ENCODE results near the gene RPSA. TPM values are rescaled to one million over a fixed set of nuclear protein-coding genes. Genes with fewer than 3 reads are reported as not detected.

The RPSA gene
- total and polyA plus RNA-seq, 9 of the 15 experiments (the other 6 are each of a cell fraction or from before 2014, with no cell fraction given) = 2,290 to 4,272 (median 2,730) TPM

DNA sequence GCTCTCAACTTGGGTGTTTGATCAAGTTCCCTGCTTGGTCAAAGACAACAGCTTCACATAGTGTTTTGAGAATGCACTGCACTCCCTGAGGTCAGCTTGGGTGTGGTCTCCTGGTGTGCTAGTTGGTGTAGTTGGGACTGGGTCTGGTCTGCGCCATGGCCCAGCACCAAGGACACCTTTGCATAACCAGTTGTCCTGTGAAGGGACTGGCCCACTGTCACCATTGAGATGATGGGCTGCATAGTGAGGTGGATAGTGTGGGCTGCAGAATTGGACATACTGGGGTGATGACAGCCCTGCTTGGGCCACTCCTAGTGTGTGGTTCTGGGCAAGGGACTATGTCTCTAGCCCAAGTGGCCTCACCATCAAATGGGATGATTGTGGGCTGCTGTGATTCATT, 9.5 kb downstream of the RPSA start:
- H3K79me2 ChIP-seq (ENCODE audit: control insufficient read depth, insufficient read depth, low read length) = peaks cover 4% of the 10 kb centered on the region; the same call in 1 of the 3 replicates
- H3K4me1 ChIP-seq (replicated peaks in 1 of 2; ENCODE audit: control insufficient read depth in 2 of 2, insufficient read depth in 2 of 2, low read length in 2 of 2) = no peaks in the 10 kb centered on the region; a peak in 2 of 5 replicates
- peaks cover 40% of the 10 kb centered on the region for H4K20me1 ChIP-seq (replicated peaks; ENCODE audit: control insufficient read depth, insufficient read depth, low read length)
- no peak for DNase-seq (ENCODE audit: extremely low read depth in 1 of 4, low spot score in 3 of 4)
- FAIRE-seq = no peak
- intact Hi-C loops (cut with micrococcal nuclease) (loop anchor here (2.0 kb wide), 1 partner anchor 33 kb away; no protein-coding TSS in a partner anchor), in situ Hi-C loops (cut with MboI) (loop anchor here (25.0 kb wide), 1 partner anchor 1046 kb away; the partner anchor contains the start of gene RPL14)
- no peaks in the 10 kb centered on the region for H3K9me3 ChIP-seq (replicated peaks; ENCODE audit: control insufficient read depth, insufficient read depth, low read depth, low read length)
- ATAC-seq = peak; percentile 13
- BruUV-seq (replicated peaks) = no TSS peak
- H2AFZ ChIP-seq (ENCODE audit: low read depth, low read length) = no peak overlapping the region
- H3K36me3 ChIP-seq (ENCODE audit: control insufficient read depth, insufficient read depth, low read length) = peaks cover 33% of the 10 kb centered on the region
- H3K9me1 ChIP-seq (ENCODE audit: control insufficient read depth, insufficient read depth, low read length) = no peaks in the 10 kb centered on the region
- 47% methylated on average over 1 of the region's 1 CpG for WGBS (ENCODE audit: insufficient coverage, low coverage, missing lambda C conversion rate)
- H3K27ac ChIP-seq (ENCODE audit: extremely low read depth, low read depth, low read length) = no peak overlapping the region
- no peak overlapping the region; a peak in 1 of 4 replicates for H3K9ac ChIP-seq (ENCODE audit: insufficient read depth in 1 of 2, low read depth in 2 of 2, low read length in 2 of 2)
- H3K27me3 ChIP-seq (ENCODE audit: control insufficient read depth in 2 of 2, insufficient read depth in 2 of 2, low read length in 2 of 2) = no peaks in the 10 kb centered on the region
- H3K4me2 ChIP-seq (ENCODE audit: insufficient read depth, low read length) = no peak overlapping the region
- no peak overlapping the region for H3K4me3 ChIP-seq
- ChIA-PET CTCF (ENCODE audit: low intra/inter-chr PET ratio) (no interaction called here), POLR2A (interaction anchor here (0.6 to 4.2 kb wide), 7 partner anchors 10 to 903 kb away, joined by 3 to 41 read pairs (median 4); partner anchors contain the start of gene RPSA)
- TF ChIP-seq ZC3H4 (CRISPR knock-in tag; IDR thresholded peaks at IDR 0.05; ENCODE audit: borderline replicate concordance) (no peak), CHD2 (IDR thresholded peaks at IDR 0.05; ENCODE audit: low read depth, low read length) (peak; percentile 37; the same call in 1 of the 2 replicates), CTBP1 (IDR thresholded peaks at IDR 0.05; ENCODE audit: borderline replicate concordance) (peak; percentile 28; the same call in 1 of the 2 replicates), SMARCE1 (IDR thresholded peaks at IDR 0.05) (no peak), ZNF668 (CRISPR knock-in tag; IDR thresholded peaks at IDR 0.05) (no peak), ZFP30 (CRISPR knock-in tag; IDR thresholded peaks at IDR 0.05; ENCODE audit: borderline replicate concordance) (no peak)
- TF ChIP-seq, protein P1, sequence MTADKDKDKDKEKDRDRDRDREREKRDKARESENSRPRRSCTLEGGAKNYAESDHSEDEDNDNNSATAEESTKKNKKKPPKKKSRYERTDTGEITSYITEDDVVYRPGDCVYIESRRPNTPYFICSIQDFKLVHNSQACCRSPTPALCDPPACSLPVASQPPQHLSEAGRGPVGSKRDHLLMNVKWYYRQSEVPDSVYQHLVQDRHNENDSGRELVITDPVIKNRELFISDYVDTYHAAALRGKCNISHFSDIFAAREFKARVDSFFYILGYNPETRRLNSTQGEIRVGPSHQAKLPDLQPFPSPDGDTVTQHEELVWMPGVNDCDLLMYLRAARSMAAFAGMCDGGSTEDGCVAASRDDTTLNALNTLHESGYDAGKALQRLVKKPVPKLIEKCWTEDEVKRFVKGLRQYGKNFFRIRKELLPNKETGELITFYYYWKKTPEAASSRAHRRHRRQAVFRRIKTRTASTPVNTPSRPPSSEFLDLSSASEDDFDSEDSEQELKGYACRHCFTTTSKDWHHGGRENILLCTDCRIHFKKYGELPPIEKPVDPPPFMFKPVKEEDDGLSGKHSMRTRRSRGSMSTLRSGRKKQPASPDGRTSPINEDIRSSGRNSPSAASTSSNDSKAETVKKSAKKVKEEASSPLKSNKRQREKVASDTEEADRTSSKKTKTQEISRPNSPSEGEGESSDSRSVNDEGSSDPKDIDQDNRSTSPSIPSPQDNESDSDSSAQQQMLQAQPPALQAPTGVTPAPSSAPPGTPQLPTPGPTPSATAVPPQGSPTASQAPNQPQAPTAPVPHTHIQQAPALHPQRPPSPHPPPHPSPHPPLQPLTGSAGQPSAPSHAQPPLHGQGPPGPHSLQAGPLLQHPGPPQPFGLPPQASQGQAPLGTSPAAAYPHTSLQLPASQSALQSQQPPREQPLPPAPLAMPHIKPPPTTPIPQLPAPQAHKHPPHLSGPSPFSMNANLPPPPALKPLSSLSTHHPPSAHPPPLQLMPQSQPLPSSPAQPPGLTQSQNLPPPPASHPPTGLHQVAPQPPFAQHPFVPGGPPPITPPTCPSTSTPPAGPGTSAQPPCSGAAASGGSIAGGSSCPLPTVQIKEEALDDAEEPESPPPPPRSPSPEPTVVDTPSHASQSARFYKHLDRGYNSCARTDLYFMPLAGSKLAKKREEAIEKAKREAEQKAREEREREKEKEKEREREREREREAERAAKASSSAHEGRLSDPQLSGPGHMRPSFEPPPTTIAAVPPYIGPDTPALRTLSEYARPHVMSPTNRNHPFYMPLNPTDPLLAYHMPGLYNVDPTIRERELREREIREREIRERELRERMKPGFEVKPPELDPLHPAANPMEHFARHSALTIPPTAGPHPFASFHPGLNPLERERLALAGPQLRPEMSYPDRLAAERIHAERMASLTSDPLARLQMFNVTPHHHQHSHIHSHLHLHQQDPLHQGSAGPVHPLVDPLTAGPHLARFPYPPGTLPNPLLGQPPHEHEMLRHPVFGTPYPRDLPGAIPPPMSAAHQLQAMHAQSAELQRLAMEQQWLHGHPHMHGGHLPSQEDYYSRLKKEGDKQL (CRISPR knock-in tag; IDR thresholded peaks at IDR 0.05; ENCODE audit: borderline replicate concordance) = 0 out of 2 replicates have a peak, but pooled peaks have one; percentile 53
- TF ChIP-seq, protein P2, sequence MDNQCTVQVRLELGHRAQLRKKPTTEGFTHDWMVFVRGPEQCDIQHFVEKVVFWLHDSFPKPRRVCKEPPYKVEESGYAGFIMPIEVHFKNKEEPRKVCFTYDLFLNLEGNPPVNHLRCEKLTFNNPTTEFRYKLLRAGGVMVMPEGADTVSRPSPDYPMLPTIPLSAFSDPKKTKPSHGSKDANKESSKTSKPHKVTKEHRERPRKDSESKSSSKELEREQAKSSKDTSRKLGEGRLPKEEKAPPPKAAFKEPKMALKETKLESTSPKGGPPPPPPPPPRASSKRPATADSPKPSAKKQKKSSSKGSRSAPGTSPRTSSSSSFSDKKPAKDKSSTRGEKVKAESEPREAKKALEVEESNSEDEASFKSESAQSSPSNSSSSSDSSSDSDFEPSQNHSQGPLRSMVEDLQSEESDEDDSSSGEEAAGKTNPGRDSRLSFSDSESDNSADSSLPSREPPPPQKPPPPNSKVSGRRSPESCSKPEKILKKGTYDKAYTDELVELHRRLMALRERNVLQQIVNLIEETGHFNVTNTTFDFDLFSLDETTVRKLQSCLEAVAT (IDR thresholded peaks at IDR 0.05) = no peak
- TF ChIP-seq, protein P3, sequence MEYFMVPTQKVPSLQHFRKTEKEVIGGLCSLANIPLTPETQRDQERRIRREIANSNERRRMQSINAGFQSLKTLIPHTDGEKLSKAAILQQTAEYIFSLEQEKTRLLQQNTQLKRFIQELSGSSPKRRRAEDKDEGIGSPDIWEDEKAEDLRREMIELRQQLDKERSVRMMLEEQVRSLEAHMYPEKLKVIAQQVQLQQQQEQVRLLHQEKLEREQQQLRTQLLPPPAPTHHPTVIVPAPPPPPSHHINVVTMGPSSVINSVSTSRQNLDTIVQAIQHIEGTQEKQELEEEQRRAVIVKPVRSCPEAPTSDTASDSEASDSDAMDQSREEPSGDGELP (CRISPR knock-in tag; IDR thresholded peaks at IDR 0.05; ENCODE audit: borderline replicate concordance) = 0 out of 2 replicates have a peak, but pooled peaks have one; percentile 22
- TF ChIP-seq, protein P4, sequence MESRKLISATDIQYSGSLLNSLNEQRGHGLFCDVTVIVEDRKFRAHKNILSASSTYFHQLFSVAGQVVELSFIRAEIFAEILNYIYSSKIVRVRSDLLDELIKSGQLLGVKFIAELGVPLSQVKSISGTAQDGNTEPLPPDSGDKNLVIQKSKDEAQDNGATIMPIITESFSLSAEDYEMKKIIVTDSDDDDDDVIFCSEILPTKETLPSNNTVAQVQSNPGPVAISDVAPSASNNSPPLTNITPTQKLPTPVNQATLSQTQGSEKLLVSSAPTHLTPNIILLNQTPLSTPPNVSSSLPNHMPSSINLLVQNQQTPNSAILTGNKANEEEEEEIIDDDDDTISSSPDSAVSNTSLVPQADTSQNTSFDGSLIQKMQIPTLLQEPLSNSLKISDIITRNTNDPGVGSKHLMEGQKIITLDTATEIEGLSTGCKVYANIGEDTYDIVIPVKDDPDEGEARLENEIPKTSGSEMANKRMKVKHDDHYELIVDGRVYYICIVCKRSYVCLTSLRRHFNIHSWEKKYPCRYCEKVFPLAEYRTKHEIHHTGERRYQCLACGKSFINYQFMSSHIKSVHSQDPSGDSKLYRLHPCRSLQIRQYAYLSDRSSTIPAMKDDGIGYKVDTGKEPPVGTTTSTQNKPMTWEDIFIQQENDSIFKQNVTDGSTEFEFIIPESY (CRISPR knock-in tag; IDR thresholded peaks at IDR 0.05) = no peak
